HG03060 (cell line): ENCODE measurements around the gene FARP1.

Experiments used
- ATAC-seq: cut with Tn5 transposase; IDR thresholded peaks from one replicate; pipeline ENCODE4 v1.9.1; 2021; ENCODE audit warnings: low read depth, moderate number of reproducible peaks; ENCODE audit not compliant: unreplicated experiment

FARP1 gene

GRCh38 chr13:98129059-98129746, 13.7 kb upstream of the FARP1 start:
- no peak for ATAC-seq

- peak; percentile 80 for ATAC-seq
These were observed 8.9 kb upstream of the FARP1 start for GRCh38 chr13:98133946-98134345.

GRCh38 chr13:98134901-98135300, 8.0 kb upstream of the FARP1 start:
- ATAC-seq: no peak

GRCh38 chr13:98141091-98141490, 1.8 kb upstream of the FARP1 start:
- no peak for ATAC-seq

GRCh38 chr13:98141509-98142379, 1.1 kb upstream of the FARP1 start:
- ATAC-seq: no peak

GRCh38 chr13:98143157-98143553, 261 bp downstream of the FARP1 start:
- no peak for ATAC-seq

- ATAC-seq: no peak
These were observed 720 bp downstream of the FARP1 start for GRCh38 chr13:98143601-98144026.

GRCh38 chr13:98144027-98144741, 1.3 kb downstream of the FARP1 start:
- ATAC-seq: no peak

GRCh38 chr13:98144801-98145350, 2.0 kb downstream of the FARP1 start:
- no peak for ATAC-seq

GRCh38 chr13:98147521-98147920, 4.6 kb downstream of the FARP1 start:
- ATAC-seq: no peak

- ATAC-seq: no peak
These were observed 8.1 kb downstream of the FARP1 start for GRCh38 chr13:98150832-98151479.

GRCh38 chr13:98155475-98156109, 12.7 kb downstream of the FARP1 start:
- no peak for ATAC-seq

GRCh38 chr13:98156259-98156658, 13.4 kb downstream of the FARP1 start:
- ATAC-seq: no peak

- no peak for ATAC-seq
These were observed 14.3 kb downstream of the FARP1 start for GRCh38 chr13:98157188-98157587.

- no peak for ATAC-seq
These were observed 14.7 kb downstream of the FARP1 start for GRCh38 chr13:98157609-98158008.

GRCh38 chr13:98158172-98158899, 15.4 kb downstream of the FARP1 start:
- no peak for ATAC-seq

GRCh38 chr13:98162935-98163334, 20.0 kb downstream of the FARP1 start:
- ATAC-seq: no peak

GRCh38 chr13:98169331-98169730, 26.4 kb downstream of the FARP1 start:
- ATAC-seq: no peak

- ATAC-seq: no peak
These were observed 29.2 kb downstream of the FARP1 start for GRCh38 chr13:98171900-98172589.
